MM.1S (cell line): Measurements from ENCODE around the gene BCAT1.

Experiments used
- DNase-seq: peaks from one replicate; pipeline ENCODE4 v3.0.0-alpha.2; 2015
- H2AFZ ChIP-seq: fragments of 300-600 bp; sonication (generic); 2 replicates; pipeline ENCODE4 v1.6.0; 2016; ENCODE audit warnings: antibody characterized with exemption, low read length
- H3F3A ChIP-seq: fragments of 300-600 bp; sonication (generic); 2 replicates; pipeline ENCODE4 v1.6.1; 2016; ENCODE audit warnings: mild to moderate bottlenecking, antibody characterized with exemption, low read length, moderate library complexity, mixed read lengths; ENCODE audit not compliant: insufficient read depth
- H3K27ac ChIP-seq: fragments of 300-600 bp; sonication (generic); 2 replicates; pipeline ENCODE4 v1.5.1; 2016; ENCODE audit warnings: mild to moderate bottlenecking, low read length
- H3K27me3 ChIP-seq: fragments of 300-600 bp; sonication (generic); replicated peaks from 2 replicates; pipeline ENCODE4 v1.6.0; 2016; ENCODE audit warnings: low read length; ENCODE audit not compliant: insufficient read depth
- H3K36me3 ChIP-seq: fragments of 300-600 bp; sonication (generic); replicated peaks from 2 replicates; pipeline ENCODE4 v1.6.1; 2016; ENCODE audit warnings: mild to moderate bottlenecking, low read length, mixed read lengths; ENCODE audit not compliant: insufficient read depth
- H3K4me1 ChIP-seq: fragments of 300-600 bp; sonication (generic); 2 replicates; pipeline ENCODE4 v1.6.1; 2016; ENCODE audit warnings: low read length, mixed read lengths
- H3K4me2 ChIP-seq: fragments of 300-600 bp; sonication (generic); 2 replicates; pipeline ENCODE4 v1.6.0; 2016; ENCODE audit warnings: low read depth, low read length
- H3K4me3 ChIP-seq: fragments of 300-600 bp; sonication (generic); 2 replicates; pipeline ENCODE4 v1.5.1; 2016; ENCODE audit warnings: low read length, mixed read lengths
- H3K79me2 ChIP-seq: fragments of 300-600 bp; sonication (generic); 2 replicates; pipeline ENCODE4 v1.6.1; 2016; ENCODE audit warnings: mixed run types, low read length, mixed read lengths
- H3K9ac ChIP-seq: fragments of 300-600 bp; sonication (generic); 2 replicates; pipeline ENCODE4 v1.6.1; 2016; ENCODE audit warnings: low read length, mixed read lengths
- H3K9me2 ChIP-seq: fragments of 300-600 bp; sonication (generic); replicated peaks from 2 replicates; pipeline ENCODE4 v1.6.1; 2016; ENCODE audit warnings: mild to moderate bottlenecking, low read length, mixed read lengths; ENCODE audit not compliant: insufficient read depth
- H3K9me3 ChIP-seq: fragments of 300-600 bp; sonication (generic); replicated peaks from 2 replicates; pipeline ENCODE4 v1.6.1; 2016; ENCODE audit warnings: mild to moderate bottlenecking, low read length, mixed read lengths; ENCODE audit not compliant: insufficient read depth
- H4K20me1 ChIP-seq: fragments of 300-600 bp; sonication (generic); 2 replicates; pipeline ENCODE4 v1.6.1; 2016; ENCODE audit warnings: mild to moderate bottlenecking, low read length, moderate library complexity, mixed read lengths; ENCODE audit not compliant: insufficient read depth
- CTCF ChIP-seq: fragments of 300-600 bp; sonication (generic); IDR thresholded peaks from 2 replicates; pipeline ENCODE4 v1.5.1; 2016; ENCODE audit warnings: antibody characterized with exemption, low read length, mixed read lengths
- EZH2 ChIP-seq: fragments of 300-600 bp; sonication (generic); optimal IDR thresholded peaks from 2 replicates; pipeline ENCODE3; 2017; ENCODE audit warnings: low read depth, mild to moderate bottlenecking, antibody characterized with exemption, low read length, mixed read lengths
- EZH2phosphoT487 ChIP-seq: fragments of 300-600 bp; sonication (generic); IDR thresholded peaks from 2 replicates; pipeline ENCODE4 v1.6.1; 2018; ENCODE audit warnings: antibody characterized with exemption, low read length

Gene BCAT1

DNA sequence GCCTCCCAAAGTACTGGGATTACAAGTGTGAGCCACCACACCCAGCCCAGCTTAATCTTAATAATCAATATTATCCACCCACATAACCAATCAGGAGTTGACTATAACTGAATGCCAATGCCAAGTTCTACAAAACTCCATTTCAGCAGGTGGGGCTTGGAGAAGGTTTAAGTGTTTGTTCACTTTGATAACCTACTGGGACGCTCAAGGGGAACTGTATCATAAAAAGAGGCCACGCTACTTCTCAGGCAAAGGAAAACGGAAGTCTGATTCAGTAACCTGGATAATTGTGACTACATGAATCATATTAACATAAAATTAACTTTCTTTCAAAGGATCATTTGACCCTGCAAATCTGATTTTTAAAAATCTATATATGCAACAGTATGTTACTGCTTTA is 179.2 kb downstream of the BCAT1 start:
- Histone ChIP-seq H3K4me3 (no peak overlapping the region), H3K79me2 (no peaks in the 10 kb centered on the region), H3K4me1 (no peaks in the 10 kb centered on the region), H3K27me3 (no peaks in the 10 kb centered on the region), H4K20me1 (no peaks in the 10 kb centered on the region), H2AFZ (no peak overlapping the region), H3K36me3 (no peaks in the 10 kb centered on the region), H3K9me2 (no peaks in the 10 kb centered on the region), H3K4me2 (no peak overlapping the region), H3K9me3 (no peaks in the 10 kb centered on the region), H3K9ac (no peak overlapping the region), H3K27ac (no peak overlapping the region), H3F3A (no peaks in the 10 kb centered on the region)
- TF ChIP-seq CTCF = no peak
- TF ChIP-seq EZH2 = no peak
- TF ChIP-seq EZH2phosphoT487 = no peak
- DNase-seq = no peak

- H3K4me2 ChIP-seq = no peak overlapping the region
- no peaks in the 10 kb centered on the region for H3K4me1 ChIP-seq
- H2AFZ ChIP-seq = no peak overlapping the region
- H4K20me1 ChIP-seq = no peaks in the 10 kb centered on the region
- H3K36me3 ChIP-seq = no peaks in the 10 kb centered on the region
- DNase-seq = no peak
- H3F3A ChIP-seq = no peaks in the 10 kb centered on the region
- no peak overlapping the region for H3K9ac ChIP-seq
- no peaks in the 10 kb centered on the region for H3K79me2 ChIP-seq
- no peaks in the 10 kb centered on the region for H3K9me2 ChIP-seq
- H3K9me3 ChIP-seq = no peaks in the 10 kb centered on the region
- TF ChIP-seq EZH2 = no peak
- no peak for TF ChIP-seq CTCF
- no peak for TF ChIP-seq EZH2phosphoT487
- no peaks in the 10 kb centered on the region for H3K27me3 ChIP-seq
- no peak overlapping the region for H3K4me3 ChIP-seq
- H3K27ac ChIP-seq = no peak overlapping the region
These were observed 180.5 kb downstream of the BCAT1 start for GRCh38 chr12:24768415-24768814.

- TF ChIP-seq EZH2 = no peak
- no peak overlapping the region for H2AFZ ChIP-seq
- no peak overlapping the region for H3K4me2 ChIP-seq
- no peaks in the 10 kb centered on the region for H4K20me1 ChIP-seq
- no peak overlapping the region for H3K9ac ChIP-seq
- no peak overlapping the region for H3K27ac ChIP-seq
- no peaks in the 10 kb centered on the region for H3K9me2 ChIP-seq
- H3K4me3 ChIP-seq = no peak overlapping the region
- H3K4me1 ChIP-seq = no peaks in the 10 kb centered on the region
- H3F3A ChIP-seq = no peaks in the 10 kb centered on the region
- H3K9me3 ChIP-seq = no peaks in the 10 kb centered on the region
- H3K79me2 ChIP-seq = no peaks in the 10 kb centered on the region
- H3K27me3 ChIP-seq = no peaks in the 10 kb centered on the region
- no peak for DNase-seq
- no peaks in the 10 kb centered on the region for H3K36me3 ChIP-seq
These were observed 181.9 kb downstream of the BCAT1 start for GRCh38 chr12:24767016-24767415.

DNA sequence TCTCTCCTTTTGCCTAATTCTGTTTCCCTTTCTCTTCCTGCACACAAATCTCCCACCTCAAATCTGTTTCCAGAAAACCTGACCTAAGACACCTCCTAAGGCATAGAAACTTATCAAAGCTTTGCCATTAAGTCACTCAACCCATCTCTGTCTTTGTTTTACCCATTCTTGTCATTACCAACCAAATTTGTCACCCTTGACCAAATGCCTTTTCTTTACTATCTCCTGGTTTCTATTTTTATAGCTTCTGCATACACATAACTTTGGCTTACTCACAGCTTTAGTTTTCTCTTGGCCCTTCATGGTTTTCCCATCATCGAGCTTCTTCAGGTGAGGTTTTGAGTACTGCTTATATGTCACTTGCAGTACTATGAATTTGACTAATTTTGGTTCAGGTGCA is 184.2 kb downstream of the BCAT1 start:
- Histone ChIP-seq H3K27ac (no peak overlapping the region), H3K4me1 (no peaks in the 10 kb centered on the region), H2AFZ (no peak overlapping the region), H3K4me2 (no peak overlapping the region), H3K36me3 (no peaks in the 10 kb centered on the region), H3K79me2 (no peaks in the 10 kb centered on the region), H3K27me3 (no peaks in the 10 kb centered on the region), H3K4me3 (no peak overlapping the region), H3K9ac (no peak overlapping the region), H3K9me3 (no peaks in the 10 kb centered on the region), H3F3A (no peaks in the 10 kb centered on the region), H4K20me1 (no peaks in the 10 kb centered on the region), H3K9me2 (no peaks in the 10 kb centered on the region)
- TF ChIP-seq EZH2 = no peak
- no peak for TF ChIP-seq EZH2phosphoT487
- TF ChIP-seq CTCF = no peak
- no peak for DNase-seq
